Measurements from ENCODE around the gene OSBPL2.

OSBPL2 gene

GRCh38 chr20:62287129-62287528 lies 48.8 kb downstream of the OSBPL2 start:
- DNase-seq: no peak

- no peak for DNase-seq
These were observed 49.6 kb downstream of the OSBPL2 start for GRCh38 chr20:62287759-62288534.

GRCh38 chr20:62288535-62289105 lies 50.3 kb downstream of the OSBPL2 start:
- no peak for DNase-seq

GRCh38 chr20:62289131-62289530 lies 50.8 kb downstream of the OSBPL2 start:
- DNase-seq: no peak

GRCh38 chr20:62289898-62290297 lies 51.6 kb downstream of the OSBPL2 start:
- no peak for DNase-seq

GRCh38 chr20:62291251-62292066 lies 53.1 kb downstream of the OSBPL2 start:
- no peak for DNase-seq

GRCh38 chr20:62292108-62292507 lies 53.8 kb downstream of the OSBPL2 start:
- no peak for DNase-seq

- DNase-seq: no peak
These were observed 54.9 kb downstream of the OSBPL2 start for GRCh38 chr20:62293111-62293784.

- no peak for DNase-seq
These were observed 55.6 kb downstream of the OSBPL2 start for GRCh38 chr20:62293946-62294345.

GRCh38 chr20:62294516-62294915 lies 56.2 kb downstream of the OSBPL2 start:
- DNase-seq: no peak

- no peak for DNase-seq
These were observed 58.6 kb downstream of the OSBPL2 start for GRCh38 chr20:62296724-62297448.

- DNase-seq: no peak
These were observed 59.3 kb downstream of the OSBPL2 start for GRCh38 chr20:62297449-62298227.

GRCh38 chr20:62298577-62299249 lies 60.4 kb downstream of the OSBPL2 start:
- no peak for DNase-seq

- no peak for DNase-seq
These were observed 61.4 kb downstream of the OSBPL2 start for GRCh38 chr20:62299666-62300236.

- no peak for DNase-seq
These were observed 62.0 kb downstream of the OSBPL2 start for GRCh38 chr20:62300319-62300718.

- no peak for DNase-seq
These were observed 62.9 kb downstream of the OSBPL2 start for GRCh38 chr20:62301111-62301668.

GRCh38 chr20:62301773-62302340 lies 63.5 kb downstream of the OSBPL2 start:
- peak; percentile 92 for DNase-seq

- DNase-seq: peak; percentile 90
These were observed 64.2 kb downstream of the OSBPL2 start, which contains the start of gene ADRM1 for GRCh38 chr20:62302341-62303061. Gene ADRM1 (plus strand): TSS chr20:62302997. CDS start chr20:62303569, 572 bp downstream.

GRCh38 chr20:62303062-62303339 lies 64.7 kb downstream of the OSBPL2 start:
- DNase-seq: no peak

Measured in NCI-H510A treated with DMSO at 0.1 percent for 48 hours (cell line).